SK-N-SH (cell line): Measurements from ENCODE around the gene NCF2.

Source experiments
- GABPA ChIP-seq: IDR thresholded peaks from 2 replicates; pipeline ENCODE4 v1.4.0; 2012; ENCODE audit warnings: low read depth, mild to moderate bottlenecking
- MXI1 ChIP-seq: IDR thresholded peaks from 2 replicates; pipeline ENCODE4 v1.6.1; 2012; ENCODE audit warnings: mild to moderate bottlenecking, low read depth, low read length, improper control_type of control experiment
- NRF1 ChIP-seq: IDR thresholded peaks from 2 replicates; pipeline ENCODE4 v1.6.1; 2012; ENCODE audit warnings: low read depth, mild to moderate bottlenecking, low read length
- POLR2AphosphoS5 ChIP-seq: IDR thresholded peaks from 2 replicates; pipeline ENCODE4 v1.6.1; 2012; ENCODE audit warnings: low read depth, low read length
- RAD21 ChIP-seq: IDR thresholded peaks from 2 replicates; pipeline ENCODE4 v1.6.1; 2012; ENCODE audit warnings: mild to moderate bottlenecking, low read length
- TEAD4 ChIP-seq: IDR thresholded peaks from 2 replicates; pipeline ENCODE4 v1.4.0; 2012; ENCODE audit warnings: mild to moderate bottlenecking, borderline replicate concordance; ENCODE audit not compliant: insufficient read depth
- TF ChIP-seq, protein P1 (sequence below): fragments of 200-600 bp; sonication (generic); IDR thresholded peaks from 2 replicates; pipeline ENCODE4 v1.6.1; 2017; ENCODE audit warnings: antibody characterized with exemption, mild to moderate bottlenecking, moderate library complexity
- TF ChIP-seq, protein P2 (sequence below): IDR thresholded peaks from 2 replicates; pipeline ENCODE4; 2012
- TF ChIP-seq, protein P3 (sequence below): IDR thresholded peaks from 2 replicates; pipeline ENCODE4 v1.4.0; 2012; ENCODE audit warnings: low read depth, borderline replicate concordance
- TF ChIP-seq, protein P4 (sequence below): IDR thresholded peaks from 2 replicates; pipeline ENCODE4 v1.4.0; 2012; ENCODE audit warnings: low read depth, borderline replicate concordance
- TF ChIP-seq, protein P5 (sequence below): IDR thresholded peaks from 2 replicates; pipeline ENCODE4 v1.6.1; 2012; ENCODE audit warnings: mild to moderate bottlenecking, low read depth, low read length, moderate library complexity

DNA sequence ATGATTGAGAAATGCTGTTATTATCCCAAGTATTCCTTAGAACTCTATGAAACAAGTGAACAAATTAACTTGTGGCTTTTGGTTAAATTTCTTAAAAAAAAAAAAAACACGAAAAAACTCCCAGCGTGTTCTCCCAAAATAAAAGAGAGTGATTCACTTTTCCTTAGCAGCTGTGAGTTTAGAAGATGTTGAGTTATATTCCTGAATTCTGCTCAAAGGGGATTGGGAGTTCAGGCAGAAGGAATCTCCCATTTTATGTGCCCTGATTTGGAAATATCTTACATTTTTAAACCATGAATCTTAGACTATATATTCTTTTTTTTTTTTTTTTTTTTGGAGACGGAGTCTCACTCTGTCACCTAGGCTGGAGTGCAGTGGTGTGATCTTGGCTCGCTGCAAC is 83.7 kb downstream of the NCF2 start:
- TF ChIP-seq, protein P1, sequence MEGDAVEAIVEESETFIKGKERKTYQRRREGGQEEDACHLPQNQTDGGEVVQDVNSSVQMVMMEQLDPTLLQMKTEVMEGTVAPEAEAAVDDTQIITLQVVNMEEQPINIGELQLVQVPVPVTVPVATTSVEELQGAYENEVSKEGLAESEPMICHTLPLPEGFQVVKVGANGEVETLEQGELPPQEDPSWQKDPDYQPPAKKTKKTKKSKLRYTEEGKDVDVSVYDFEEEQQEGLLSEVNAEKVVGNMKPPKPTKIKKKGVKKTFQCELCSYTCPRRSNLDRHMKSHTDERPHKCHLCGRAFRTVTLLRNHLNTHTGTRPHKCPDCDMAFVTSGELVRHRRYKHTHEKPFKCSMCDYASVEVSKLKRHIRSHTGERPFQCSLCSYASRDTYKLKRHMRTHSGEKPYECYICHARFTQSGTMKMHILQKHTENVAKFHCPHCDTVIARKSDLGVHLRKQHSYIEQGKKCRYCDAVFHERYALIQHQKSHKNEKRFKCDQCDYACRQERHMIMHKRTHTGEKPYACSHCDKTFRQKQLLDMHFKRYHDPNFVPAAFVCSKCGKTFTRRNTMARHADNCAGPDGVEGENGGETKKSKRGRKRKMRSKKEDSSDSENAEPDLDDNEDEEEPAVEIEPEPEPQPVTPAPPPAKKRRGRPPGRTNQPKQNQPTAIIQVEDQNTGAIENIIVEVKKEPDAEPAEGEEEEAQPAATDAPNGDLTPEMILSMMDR: no peak
- TF ChIP-seq NRF1 (no peak), TEAD4 (no peak), POLR2AphosphoS5 (no peak), RAD21 (no peak), GABPA (no peak), MXI1 (no peak)
- TF ChIP-seq, protein P2, sequence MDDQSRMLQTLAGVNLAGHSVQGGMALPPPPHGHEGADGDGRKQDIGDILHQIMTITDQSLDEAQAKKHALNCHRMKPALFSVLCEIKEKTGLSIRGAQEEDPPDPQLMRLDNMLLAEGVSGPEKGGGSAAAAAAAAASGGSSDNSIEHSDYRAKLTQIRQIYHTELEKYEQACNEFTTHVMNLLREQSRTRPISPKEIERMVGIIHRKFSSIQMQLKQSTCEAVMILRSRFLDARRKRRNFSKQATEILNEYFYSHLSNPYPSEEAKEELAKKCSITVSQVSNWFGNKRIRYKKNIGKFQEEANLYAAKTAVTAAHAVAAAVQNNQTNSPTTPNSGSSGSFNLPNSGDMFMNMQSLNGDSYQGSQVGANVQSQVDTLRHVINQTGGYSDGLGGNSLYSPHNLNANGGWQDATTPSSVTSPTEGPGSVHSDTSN: no peak
- TF ChIP-seq, protein P3, sequence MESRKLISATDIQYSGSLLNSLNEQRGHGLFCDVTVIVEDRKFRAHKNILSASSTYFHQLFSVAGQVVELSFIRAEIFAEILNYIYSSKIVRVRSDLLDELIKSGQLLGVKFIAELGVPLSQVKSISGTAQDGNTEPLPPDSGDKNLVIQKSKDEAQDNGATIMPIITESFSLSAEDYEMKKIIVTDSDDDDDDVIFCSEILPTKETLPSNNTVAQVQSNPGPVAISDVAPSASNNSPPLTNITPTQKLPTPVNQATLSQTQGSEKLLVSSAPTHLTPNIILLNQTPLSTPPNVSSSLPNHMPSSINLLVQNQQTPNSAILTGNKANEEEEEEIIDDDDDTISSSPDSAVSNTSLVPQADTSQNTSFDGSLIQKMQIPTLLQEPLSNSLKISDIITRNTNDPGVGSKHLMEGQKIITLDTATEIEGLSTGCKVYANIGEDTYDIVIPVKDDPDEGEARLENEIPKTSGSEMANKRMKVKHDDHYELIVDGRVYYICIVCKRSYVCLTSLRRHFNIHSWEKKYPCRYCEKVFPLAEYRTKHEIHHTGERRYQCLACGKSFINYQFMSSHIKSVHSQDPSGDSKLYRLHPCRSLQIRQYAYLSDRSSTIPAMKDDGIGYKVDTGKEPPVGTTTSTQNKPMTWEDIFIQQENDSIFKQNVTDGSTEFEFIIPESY: no peak
- TF ChIP-seq, protein P4, sequence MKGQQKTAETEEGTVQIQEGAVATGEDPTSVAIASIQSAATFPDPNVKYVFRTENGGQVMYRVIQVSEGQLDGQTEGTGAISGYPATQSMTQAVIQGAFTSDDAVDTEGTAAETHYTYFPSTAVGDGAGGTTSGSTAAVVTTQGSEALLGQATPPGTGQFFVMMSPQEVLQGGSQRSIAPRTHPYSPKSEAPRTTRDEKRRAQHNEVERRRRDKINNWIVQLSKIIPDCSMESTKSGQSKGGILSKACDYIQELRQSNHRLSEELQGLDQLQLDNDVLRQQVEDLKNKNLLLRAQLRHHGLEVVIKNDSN: no peak
- TF ChIP-seq, protein P5, sequence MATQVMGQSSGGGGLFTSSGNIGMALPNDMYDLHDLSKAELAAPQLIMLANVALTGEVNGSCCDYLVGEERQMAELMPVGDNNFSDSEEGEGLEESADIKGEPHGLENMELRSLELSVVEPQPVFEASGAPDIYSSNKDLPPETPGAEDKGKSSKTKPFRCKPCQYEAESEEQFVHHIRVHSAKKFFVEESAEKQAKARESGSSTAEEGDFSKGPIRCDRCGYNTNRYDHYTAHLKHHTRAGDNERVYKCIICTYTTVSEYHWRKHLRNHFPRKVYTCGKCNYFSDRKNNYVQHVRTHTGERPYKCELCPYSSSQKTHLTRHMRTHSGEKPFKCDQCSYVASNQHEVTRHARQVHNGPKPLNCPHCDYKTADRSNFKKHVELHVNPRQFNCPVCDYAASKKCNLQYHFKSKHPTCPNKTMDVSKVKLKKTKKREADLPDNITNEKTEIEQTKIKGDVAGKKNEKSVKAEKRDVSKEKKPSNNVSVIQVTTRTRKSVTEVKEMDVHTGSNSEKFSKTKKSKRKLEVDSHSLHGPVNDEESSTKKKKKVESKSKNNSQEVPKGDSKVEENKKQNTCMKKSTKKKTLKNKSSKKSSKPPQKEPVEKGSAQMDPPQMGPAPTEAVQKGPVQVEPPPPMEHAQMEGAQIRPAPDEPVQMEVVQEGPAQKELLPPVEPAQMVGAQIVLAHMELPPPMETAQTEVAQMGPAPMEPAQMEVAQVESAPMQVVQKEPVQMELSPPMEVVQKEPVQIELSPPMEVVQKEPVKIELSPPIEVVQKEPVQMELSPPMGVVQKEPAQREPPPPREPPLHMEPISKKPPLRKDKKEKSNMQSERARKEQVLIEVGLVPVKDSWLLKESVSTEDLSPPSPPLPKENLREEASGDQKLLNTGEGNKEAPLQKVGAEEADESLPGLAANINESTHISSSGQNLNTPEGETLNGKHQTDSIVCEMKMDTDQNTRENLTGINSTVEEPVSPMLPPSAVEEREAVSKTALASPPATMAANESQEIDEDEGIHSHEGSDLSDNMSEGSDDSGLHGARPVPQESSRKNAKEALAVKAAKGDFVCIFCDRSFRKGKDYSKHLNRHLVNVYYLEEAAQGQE: no peak
